Right forelimb (tissue), 1 donor: ENCODE measurements around the gene RNF103.
"Not testable (repeated sequence)": the region's sequence is repeated elsewhere in the genome, so short reads cannot be mapped to it uniquely, and the experiment has no call there.

Experiments
- DNase-seq: peaks from one replicate; pipeline ENCODE4 v3.0.0-alpha.2; 2018

RNF103 gene, protein sequence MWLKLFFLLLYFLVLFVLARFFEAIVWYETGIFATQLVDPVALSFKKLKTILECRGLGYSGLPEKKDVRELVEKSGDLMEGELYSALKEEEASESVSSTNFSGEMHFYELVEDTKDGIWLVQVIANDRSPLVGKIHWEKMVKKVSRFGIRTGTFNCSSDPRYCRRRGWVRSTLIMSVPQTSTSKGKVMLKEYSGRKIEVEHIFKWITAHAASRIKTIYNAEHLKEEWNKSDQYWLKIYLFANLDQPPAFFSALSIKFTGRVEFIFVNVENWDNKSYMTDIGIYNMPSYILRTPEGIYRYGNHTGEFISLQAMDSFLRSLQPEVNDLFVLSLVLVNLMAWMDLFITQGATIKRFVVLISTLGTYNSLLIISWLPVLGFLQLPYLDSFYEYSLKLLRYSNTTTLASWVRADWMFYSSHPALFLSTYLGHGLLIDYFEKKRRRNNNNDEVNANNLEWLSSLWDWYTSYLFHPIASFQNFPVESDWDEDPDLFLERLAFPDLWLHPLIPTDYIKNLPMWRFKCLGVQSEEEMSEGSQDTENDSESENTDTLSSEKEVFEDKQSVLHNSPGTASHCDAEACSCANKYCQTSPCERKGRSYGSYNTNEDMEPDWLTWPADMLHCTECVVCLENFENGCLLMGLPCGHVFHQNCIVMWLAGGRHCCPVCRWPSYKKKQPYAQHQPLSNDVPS

DNA sequence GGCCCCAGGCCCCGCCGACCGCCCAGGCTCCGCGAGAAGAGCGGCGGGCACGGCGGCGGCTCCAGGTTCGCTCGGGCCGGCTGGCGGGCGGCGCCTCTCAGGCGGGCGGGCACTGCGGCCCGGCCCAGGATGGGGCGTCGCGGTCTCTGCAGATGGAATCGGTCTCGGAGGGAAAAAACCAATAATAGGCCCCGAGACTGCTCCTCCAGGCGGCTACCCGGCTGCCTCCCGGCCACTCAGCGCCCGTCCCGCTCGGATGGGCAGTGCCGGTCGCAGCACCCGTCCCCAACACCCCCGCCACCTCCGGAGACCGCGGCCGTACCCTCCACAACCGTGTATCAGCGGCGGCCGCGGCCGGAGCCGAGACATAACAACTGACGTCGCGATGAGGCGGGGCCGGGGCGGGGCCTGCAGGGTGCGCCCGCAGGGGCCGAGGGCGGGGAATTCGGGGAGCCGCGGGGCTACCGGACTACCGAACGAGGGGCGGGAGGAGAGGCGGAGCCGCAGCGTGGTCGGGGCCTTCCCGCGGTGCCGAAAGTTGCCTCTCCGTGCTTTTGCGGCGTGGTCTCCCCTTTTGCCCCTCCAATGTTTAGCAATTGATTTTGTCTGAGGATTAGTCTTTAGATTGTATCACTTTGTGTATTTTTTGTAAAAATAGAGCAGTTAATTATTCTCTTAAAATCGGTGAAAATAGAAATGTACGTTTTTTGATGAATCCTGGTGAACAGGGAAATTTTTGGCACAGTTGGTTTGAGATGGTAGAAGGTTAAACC, at the start of gene RNF103:
TSS of gene RNF103 (minus strand) at position 372 of the 773 bp plus-strand sequence. CDS start 979 bp downstream, outside the sequence.
- peak; percentile 97 for DNase-seq

DNA sequence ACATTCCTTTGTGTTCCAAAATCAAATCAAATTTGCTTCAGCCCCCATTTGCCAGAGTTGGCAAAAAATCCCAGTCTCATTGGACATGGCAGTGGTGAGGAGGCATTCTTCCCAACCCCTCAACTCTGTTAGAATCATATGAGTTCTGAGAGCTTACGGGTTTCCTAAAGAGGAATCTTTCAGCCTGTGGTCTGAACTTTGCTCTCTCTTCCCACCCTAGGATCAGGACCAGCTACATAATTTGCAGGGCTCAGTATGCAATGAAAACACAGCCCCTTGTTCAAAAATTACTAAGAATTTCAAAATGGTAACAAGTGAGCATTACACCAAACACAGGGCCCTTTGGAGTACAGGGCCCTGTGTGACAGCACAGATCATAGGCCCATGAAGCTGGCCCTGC, 49.3 kb upstream of the RNF103 start:
- DNase-seq, result no peak

DNA sequence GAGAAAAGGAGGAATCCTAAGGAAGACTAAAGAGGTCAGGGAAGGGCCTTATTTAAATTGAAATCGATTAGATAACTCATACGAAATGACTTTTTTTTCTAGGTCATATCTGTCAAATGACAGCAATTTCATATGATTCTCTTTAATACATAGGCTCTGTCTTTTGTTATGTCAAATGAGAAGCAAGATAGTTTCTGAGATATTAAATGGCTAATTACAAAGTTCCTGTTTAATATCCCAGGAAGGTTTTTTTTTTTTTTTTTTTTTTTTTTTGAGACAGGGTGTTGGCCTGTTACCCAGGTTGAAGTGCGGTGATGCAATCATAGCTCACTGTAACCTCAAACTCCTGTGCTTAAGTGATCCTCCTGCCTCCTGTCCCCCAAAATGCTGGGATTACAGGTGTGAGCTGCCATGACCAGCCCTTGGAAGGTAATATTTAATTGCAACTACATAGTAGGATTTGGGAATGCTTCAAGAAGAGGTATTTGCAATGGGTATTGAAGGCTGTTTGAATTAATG, 48.4 kb upstream of the RNF103 start:
- DNase-seq, result no peak

DNA sequence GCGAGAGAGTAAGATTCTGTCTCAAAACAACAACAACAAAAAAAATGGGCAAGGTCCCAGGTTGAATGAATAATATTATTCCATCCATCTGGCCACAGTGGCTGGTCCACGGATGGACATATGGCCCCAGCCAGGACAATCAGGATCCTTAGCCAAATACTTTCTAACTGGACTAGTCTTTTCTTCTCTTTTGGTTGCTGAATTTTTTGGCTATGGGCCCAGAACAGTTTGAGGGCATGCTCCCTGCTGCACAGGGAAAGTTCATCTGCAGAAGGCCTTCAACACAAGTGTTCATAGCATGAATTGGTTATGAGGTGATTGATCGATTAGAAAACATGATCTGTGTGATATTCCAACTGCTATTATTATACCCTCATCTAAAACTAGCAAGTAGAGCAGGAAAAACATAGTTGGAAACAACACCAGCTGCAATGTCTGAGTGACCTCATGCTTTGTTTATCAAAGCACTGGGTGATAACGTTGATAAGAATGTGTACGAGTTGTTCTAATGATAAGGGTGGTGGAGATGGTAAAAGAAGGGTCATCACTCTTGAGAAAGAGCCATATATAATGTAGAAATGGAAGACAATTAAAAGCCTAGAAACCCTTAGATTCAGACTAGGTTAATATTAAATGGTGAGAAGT, 47.8 kb upstream of the RNF103 start:
- no peak for DNase-seq

DNA sequence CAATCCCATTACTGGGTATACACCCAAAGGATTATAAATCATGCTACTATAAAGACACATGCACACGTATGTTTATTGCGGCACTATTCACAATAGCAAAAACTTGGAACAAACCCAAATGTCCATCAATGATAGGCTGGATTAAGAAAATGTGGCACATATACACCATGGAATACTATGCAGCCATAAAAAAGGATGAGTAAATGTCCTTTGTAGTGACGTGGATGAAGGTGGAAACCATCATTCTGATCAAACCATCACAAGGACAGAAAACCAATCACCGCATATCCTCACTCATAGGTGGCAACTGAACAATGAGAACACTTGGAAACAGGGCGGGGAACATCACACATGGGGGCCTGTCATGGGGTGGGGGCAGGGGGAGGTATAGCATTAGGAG, 45.7 kb upstream of the RNF103 start:
- not testable (repeated sequence) for DNase-seq

DNA sequence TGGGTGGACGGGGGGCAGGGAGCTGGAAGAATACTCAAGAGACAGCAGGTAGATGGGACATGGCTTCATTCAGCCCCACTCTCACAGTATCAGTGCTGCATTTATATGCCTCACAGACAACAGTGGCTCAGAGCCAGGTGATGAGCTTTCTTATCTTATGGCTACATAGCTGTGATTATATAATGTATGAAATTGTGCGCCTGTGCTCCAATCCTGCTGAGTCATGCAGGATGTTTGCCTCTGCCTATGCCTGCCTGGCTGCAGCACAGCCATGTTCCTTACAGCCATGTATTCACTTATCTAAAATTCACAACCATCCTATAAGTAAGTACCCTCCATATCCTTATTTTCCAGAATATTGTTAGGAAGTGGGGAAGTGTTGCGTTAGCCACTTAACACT, 37.7 kb upstream of the RNF103 start:
- no peak for DNase-seq

DNA sequence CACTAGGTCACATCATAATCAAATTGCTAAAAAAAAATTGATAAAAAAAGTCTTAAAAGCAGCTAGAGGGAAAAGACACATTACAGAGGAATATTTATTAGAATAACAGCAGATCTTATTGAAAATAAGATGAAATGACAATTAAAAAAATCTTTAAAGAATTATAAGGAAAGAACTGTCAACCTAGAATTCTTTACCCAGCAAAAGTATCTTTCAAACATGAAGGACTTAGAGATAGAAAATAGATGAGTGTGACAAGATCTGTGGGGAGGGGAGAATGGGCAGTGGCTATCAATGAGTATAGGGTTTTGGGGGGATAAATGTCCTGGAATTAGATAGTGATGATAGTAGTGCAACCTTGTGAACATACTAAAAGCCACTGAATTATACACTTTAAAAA, 26.5 kb upstream of the RNF103 start:
- DNase-seq, result no peak

DNA sequence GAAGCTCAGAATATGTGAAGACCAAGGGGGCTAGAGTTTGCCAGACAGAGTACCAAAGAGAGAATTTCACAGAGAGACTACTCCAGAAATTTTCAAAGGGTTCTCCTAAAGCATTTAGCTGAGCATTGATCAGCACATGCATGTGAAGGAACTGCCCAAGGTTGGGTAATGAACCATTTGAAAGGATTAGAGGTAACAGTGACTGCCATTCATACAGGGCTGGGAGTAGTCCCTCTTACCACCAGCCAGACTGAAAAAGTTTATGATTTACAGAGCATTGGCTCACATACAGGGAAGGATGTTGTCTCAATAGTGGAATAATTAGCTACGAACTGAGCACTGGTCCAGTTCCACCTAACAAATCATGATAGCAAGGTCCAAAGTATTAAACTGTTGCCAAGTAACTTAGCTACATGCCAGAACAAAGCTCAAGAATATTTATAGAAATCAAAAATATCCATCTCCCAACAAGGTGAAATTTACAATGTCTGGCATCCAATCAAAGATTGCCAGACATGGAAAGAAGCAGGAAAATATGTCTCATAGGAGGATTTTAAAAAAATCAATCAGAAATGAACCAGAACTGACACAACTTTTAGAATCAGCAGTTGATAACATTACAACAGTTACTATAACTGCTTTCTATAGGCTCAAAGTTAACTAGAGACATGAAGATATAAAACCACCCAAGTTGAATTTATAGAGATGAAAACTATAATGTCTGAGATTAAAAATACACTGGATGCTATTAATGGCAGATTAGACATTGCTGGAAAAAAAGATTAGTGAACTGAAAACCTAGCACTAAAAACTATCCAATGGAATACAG, 25.7 kb upstream of the RNF103 start:
- DNase-seq, result no peak

DNA sequence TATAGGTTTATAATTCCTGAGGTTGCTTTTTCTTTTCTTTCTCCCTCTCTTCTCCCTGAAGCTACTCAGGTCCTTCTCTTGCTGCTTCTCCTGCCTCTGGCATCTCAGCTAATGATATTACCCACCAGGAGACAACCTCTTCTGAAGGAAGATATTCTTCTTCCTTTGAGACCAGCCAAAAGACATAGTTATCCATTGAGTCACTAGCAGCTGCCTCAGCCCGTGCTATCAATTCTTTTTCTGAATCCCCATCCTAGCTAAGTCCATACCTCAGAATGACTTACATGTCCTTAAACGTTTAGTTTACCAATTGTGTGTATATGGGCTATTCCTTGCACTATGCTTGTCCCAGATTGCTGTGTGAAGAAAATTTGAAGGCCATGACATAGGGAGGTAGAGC, 25.0 kb upstream of the RNF103 start:
- DNase-seq, result no peak

DNA sequence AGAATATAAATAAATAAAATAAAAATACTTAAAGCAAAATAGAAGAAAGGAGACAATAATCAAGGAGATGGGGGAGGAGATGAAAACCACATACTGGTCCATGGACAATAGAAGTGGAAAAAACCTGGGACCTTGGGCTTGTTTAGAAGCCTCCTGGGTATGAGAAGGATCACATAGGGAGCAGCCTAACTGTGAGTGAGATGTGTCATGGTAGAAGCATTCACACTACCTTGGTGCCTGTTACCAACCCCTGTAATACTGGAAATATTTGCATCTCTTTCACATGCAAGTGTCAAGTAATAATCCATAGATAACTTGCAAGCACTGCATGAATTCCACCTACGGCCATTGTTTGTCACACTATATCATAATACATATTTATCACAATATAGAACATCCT, 23.2 kb upstream of the RNF103 start:
- no peak for DNase-seq

DNA sequence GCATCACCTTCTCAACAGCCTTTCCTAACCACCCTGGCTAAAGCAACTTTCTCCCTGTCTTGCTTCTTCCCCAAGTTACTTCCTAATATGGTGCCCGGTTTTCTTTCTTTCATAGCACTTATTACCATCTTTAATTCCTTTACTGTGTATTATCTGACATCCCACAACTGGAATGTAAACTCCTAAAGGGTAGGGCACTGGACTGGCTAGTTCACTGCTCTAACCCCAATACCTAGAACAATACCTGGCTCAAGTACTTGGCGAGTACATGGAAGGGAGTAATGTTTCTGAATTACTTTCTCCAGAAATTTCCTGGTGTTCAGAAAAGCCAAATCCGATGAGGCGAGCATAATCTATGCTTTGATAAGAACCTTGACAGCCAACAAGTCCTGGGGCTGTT, 22.7 kb upstream of the RNF103 start:
- DNase-seq, result no peak

DNA sequence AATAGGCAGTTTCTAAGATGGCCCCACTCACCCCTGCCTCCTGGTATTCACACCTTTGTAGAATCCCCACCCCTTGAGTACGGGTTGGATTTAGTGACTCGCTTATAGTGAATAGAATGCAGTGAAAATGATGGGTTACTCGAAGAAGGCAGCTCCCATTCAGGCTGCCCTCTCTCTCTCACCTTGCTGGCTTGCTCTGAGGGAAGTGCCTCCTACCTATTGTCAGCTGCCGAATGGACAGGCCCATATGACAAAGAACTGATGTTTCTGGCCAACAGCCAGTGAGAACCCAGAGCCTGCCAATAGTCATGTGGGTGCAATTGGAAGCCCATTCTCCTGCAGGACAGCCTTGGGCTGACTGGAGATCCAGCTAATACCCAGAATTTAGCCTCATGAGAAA, 22.1 kb upstream of the RNF103 start:
- no peak for DNase-seq

DNA sequence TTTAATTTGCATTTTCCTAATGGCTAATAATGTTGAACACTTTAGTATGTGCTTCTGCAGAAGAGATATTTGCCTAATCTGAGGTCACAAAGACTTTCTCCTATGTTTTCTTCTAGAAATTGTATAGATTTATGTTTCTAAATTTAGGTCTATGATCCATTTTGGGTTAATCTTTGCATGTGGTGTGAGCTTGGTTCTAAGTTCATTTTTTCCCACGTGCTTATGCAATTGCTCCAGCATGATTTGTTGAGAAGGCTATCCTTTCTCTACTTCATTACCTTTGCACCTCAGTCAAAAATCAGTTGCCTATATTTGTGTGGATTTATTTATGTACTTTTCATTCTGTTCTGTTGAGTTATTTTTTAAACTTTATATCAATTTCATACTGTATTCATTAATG, 15.0 kb upstream of the RNF103 start:
- no peak for DNase-seq

DNA sequence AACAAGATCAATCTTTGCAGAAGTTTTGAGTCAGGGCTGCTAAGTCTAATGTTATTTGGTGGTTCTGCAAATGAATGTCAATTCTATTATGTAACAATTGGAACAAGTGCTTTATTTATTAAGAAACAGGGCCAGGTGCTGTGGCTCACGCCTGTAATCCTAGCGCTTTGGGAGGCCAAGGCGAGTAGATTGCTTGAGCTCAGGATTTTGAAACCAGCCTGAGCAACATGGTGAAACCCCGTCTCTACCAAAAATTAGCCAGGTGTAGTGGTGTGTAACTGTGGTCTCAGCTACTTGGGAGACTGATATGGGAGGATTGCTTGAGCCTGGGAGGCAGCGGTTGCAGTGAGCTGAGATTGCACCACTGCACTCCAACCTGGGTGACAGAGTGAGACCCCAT, 13.2 kb upstream of the RNF103 start:
- no peak for DNase-seq

DNA sequence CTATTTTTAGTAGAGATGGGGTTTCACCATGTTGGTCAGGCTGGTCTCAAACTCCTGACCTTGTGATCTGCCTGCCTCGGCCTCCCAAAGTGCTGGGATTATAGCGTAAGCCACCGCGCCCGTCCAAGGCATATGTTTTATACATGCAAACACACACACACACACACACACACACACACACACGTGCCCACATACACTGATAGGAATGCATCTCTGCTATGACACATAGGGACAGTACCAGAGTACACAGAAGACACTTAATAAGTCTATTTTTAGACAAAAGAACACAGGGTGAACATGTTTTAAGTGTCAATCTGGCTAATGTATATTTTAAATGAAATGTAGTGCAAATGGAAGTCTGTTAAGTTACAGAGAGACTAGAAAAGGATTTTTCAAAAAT, 10.7 kb upstream of the RNF103 start:
- no peak for DNase-seq

DNA sequence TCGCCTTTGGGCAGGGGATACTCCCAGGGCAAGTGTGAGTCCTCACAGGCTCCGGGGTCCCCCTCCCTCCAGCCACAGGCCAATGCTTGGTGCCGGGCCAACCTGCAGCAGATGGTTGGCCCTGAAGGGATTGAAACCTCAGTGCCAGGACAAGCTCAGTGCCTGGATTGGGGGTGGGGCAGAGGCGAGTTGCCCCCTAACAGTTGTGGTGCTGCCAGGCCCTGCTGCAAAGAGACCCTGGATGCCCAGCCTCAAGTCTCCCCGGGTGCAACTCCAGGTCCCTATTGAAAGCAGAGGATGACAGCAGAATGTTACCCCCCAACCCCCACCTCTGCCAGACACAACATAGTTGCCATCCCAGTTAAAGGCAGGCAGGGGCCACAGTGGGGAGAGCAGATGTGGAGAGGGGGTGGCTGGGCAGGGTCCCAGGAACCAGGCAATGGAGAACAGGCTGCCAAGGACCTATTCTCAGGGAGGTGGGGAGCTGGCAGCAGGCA, 9.5 kb upstream of the RNF103 start:
- no peak for DNase-seq

DNA sequence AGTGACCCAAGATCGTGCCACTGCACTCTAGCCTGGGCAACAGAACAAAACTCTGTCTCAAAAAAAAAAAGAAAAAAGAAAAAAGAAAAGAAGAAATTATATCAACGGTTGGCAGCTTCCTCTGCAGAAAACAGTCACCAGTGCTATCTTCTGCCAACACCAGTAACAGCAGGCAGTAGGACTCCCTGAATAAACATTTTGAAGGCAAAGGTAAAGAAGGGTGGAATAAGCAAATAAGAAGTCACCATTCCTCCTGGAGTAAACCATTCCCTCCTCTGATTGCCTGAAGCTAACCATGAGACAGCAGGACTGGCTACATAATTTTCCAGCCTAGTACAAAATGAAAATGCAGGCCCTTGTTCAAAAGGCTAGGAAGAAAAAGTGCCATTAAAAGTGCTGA, 9.0 kb upstream of the RNF103 start:
- no peak for DNase-seq

DNA sequence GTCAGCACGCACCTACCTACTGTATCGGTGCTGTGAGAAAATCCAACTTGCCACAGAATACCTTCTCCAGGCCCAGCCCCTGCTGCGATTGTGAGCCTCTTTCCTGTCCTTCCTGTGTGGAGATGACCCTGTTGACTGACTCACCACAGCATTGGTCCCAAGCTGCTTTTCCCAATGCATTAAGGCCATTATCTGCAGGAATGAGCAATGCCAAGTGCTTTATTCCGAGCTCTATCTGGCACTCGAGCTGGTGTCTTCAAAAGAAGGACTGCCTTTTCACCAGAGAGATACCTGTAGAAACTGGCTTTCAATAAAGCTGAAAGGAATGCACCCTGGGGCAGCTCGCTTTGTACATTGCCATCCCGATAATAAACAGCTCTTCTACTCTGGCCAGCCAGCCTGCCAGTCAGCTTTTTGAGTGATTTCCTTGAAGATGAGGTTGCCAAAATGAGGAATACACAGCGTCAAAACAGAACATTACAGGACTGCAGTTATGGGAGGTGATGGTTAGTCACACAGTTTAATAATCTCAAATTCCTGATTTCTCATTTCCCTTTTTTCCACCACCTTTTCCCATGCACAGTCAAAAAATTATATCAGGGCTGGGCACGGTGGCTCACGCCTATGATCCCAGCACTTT, 8.3 kb upstream of the RNF103 start:
- no peak for DNase-seq

DNA sequence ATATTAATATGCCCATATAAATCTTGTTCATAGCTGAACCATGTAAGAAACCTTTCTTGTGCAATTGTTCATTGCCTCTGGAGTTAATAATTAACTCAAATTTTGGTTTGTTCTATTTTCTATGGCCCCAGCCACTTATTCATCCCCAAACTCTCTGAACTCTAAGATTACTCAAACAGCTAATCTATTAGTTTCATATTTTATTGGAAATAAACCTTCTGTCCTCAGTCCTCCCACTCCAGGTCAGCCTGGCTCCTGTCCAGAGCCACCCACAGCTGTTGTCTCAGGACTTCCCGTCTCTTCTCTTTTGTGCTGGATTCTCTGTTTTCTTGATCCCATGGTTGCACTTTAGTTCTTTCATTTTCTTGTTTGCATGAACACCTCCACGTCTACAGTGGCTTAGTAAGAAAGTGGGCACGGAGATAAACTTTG, 4.4 kb upstream of the RNF103 start:
- no peak for DNase-seq

DNA sequence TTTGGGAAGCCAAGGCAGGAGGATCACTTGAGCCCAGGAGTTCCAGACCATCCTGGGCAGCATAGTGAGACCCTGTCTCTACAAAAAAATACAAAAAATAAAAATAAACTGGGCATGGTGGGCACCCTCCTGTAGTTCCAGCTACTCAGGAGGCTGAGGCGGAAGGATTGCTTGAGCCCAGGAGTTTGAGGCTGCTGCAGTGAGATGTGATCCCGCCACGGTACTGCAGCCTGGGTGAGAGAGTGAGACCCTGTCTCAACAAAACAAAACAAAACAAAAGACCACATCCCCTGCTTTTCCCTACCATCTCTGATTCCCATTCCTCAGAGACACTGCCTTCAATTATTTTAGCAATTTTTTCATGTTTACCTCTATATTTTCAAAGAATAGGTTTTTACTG, 3.9 kb upstream of the RNF103 start:
- no peak for DNase-seq

DNA sequence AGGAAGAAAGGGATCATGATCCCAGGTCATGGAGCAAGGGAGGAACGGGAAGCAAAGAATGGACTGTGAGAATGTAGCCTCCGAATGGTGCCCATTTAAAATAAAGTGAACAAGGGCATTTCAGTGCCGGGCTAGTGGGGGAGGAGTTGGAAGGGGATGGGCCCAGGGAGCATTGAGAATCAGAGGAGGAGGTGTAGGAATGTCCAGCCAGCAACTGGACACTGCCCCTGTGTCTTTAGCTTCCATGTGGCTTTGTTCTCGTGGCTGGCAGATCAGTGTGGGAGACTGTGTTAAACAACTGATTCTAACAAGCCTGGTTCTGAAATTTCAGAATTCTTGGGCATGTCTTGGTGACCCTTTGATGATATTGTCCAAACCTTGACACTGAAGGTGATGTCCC, 1.4 kb upstream of the RNF103 start:
- DNase-seq, result no peak

DNA sequence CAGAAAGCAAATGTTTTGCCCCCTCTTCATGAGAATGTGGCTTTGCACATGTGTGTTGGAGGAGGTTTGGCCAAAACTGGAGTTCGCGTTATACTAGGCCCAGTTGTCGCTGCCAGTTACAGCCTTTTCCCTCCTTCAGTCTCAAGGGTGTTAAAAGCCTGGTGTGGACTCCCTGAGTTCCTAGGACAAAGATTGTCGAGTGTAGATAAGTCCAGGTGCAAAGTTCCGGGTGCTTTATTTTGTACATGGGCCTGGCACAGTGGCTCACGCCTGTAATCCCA, 542 bp upstream of the RNF103 start:
- DNase-seq, result peak; percentile 47
